ENCODE measurements around the gene LONRF2. TPM values are rescaled to one million over a fixed set of nuclear protein-coding genes. Genes with fewer than 3 reads are reported as not detected.

LONRF2 gene
- total and polyA plus RNA-seq, 2 donors from 2014 or later = 1.1 to 6.3 TPM

DNA sequence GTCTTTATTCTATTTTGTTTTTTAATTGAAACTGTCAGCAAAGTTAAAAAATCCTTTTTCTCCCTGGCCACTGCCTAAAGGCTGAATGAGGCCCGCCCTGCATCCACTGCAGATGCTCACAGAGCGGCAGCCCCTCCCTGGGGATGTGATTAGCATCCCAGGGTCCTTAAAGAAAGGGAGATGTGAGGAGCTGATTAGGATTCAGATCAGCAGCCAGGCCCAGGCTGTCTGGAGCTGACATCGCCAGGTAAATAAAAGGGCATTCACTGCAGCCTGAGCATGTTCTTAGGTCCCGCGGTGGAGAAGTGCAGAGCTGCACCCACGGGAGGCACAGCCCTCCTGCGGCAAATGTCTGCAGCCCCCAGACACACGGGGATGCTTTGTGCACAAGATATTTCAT is 83.8 kb downstream of the LONRF2 start:
- intact Hi-C loops (cut with DNase I) = no loop called here
- TF ChIP-seq, protein P1, sequence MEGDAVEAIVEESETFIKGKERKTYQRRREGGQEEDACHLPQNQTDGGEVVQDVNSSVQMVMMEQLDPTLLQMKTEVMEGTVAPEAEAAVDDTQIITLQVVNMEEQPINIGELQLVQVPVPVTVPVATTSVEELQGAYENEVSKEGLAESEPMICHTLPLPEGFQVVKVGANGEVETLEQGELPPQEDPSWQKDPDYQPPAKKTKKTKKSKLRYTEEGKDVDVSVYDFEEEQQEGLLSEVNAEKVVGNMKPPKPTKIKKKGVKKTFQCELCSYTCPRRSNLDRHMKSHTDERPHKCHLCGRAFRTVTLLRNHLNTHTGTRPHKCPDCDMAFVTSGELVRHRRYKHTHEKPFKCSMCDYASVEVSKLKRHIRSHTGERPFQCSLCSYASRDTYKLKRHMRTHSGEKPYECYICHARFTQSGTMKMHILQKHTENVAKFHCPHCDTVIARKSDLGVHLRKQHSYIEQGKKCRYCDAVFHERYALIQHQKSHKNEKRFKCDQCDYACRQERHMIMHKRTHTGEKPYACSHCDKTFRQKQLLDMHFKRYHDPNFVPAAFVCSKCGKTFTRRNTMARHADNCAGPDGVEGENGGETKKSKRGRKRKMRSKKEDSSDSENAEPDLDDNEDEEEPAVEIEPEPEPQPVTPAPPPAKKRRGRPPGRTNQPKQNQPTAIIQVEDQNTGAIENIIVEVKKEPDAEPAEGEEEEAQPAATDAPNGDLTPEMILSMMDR (IDR thresholded peaks at IDR 0.05; ENCODE audit: borderline replicate concordance, extremely low read depth, insufficient read depth) = no peak

DNA sequence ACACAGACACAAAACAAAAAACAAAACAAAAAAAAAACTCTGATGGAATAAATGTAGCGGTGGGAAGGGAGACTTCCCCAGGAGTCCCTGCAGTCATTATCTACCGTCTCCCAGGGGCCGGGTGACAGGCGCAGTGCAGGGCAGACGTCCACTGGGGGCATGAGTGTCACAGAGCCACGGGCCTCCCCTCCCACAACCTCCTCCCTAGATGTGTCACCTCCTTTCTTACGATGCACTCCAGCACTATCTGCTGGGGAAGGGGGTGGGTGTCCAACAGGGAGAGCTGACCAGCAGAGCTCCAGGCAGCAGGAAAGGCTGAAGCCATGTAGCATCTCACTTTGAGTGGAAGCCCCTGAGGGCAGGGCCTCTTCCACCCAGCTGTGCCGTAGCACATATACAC is 84.5 kb downstream of the LONRF2 start:
- H3K4me3 ChIP-seq (ENCODE audit: low read length in 3 of 3) = no peak overlapping the region
- no peak for DNase-seq
- no peaks in the 10 kb centered on the region for H3K9me3 ChIP-seq (ENCODE audit: control insufficient read depth in 2 of 3, insufficient read depth in 1 of 3, low read length in 3 of 3)
- no peak overlapping the region for H3K9ac ChIP-seq (ENCODE audit: low read length in 3 of 3)
- intact Hi-C loops (cut with DNase I) = no loop called here
- no peaks in the 10 kb centered on the region for H3K4me1 ChIP-seq (ENCODE audit: control insufficient read depth in 2 of 3, insufficient read depth in 2 of 3, low read depth in 1 of 3, low read length in 3 of 3)
- no peaks in the 10 kb centered on the region for H3K36me3 ChIP-seq (ENCODE audit: control insufficient read depth in 2 of 3, insufficient read depth in 3 of 3, low read length in 3 of 3)
- TF ChIP-seq, protein P1 (IDR thresholded peaks at IDR 0.05; ENCODE audit: borderline replicate concordance, extremely low read depth, insufficient read depth) = no peak
- no peak overlapping the region for H3K27ac ChIP-seq (ENCODE audit: low read depth in 2 of 2, low read length in 2 of 2)
- H3K27me3 ChIP-seq (ENCODE audit: control insufficient read depth, insufficient read depth, low read length) = no peaks in the 10 kb centered on the region
- FAIRE-seq = no peak

More for the DNA sequence above, 83.8 kb downstream of the LONRF2 start:
- Histone ChIP-seq H3K9ac (ENCODE audit: low read length in 3 of 3) (no peak overlapping the region), H3K27ac (ENCODE audit: low read depth in 2 of 2, low read length in 2 of 2) (no peak overlapping the region), H3K36me3 (ENCODE audit: control insufficient read depth in 2 of 3, insufficient read depth in 3 of 3, low read length in 3 of 3) (no peaks in the 10 kb centered on the region), H3K27me3 (ENCODE audit: control insufficient read depth, insufficient read depth, low read length) (no peaks in the 10 kb centered on the region), H3K4me3 (ENCODE audit: low read length in 3 of 3) (no peak overlapping the region), H3K9me3 (ENCODE audit: control insufficient read depth in 2 of 3, insufficient read depth in 1 of 3, low read length in 3 of 3) (no peaks in the 10 kb centered on the region), H3K4me1 (ENCODE audit: control insufficient read depth in 2 of 3, insufficient read depth in 2 of 3, low read depth in 1 of 3, low read length in 3 of 3) (no peaks in the 10 kb centered on the region)
- FAIRE-seq (no peak), DNase-seq (no peak)

DNA sequence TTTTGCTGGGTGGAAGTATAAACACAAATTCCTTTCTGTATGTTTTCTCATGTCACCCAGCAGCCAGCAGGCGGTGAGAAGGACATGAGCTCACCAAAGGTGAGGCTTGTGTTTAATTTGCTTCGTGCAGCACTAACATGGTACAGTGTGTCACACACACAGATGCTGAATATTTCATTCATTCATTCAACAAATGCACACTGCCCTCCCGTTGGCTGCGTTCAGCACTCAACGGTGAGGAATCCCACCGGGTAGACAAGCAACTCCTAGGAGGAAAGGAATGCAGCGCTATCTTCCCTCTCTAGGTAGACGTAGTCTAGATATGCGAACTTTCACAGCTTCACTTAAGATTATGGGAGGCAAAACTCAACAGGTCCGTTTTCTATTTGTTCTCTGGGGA is 85.1 kb downstream of the LONRF2 start:
- Histone ChIP-seq H3K27me3 (ENCODE audit: control insufficient read depth, insufficient read depth, low read length) (no peaks in the 10 kb centered on the region), H3K4me3 (ENCODE audit: low read length in 3 of 3) (no peak overlapping the region), H3K36me3 (ENCODE audit: control insufficient read depth in 2 of 3, insufficient read depth in 3 of 3, low read length in 3 of 3) (no peaks in the 10 kb centered on the region), H3K9ac (ENCODE audit: low read length in 3 of 3) (no peak overlapping the region), H3K9me3 (ENCODE audit: control insufficient read depth in 2 of 3, insufficient read depth in 1 of 3, low read length in 3 of 3) (no peaks in the 10 kb centered on the region), H3K4me1 (ENCODE audit: control insufficient read depth in 2 of 3, insufficient read depth in 2 of 3, low read depth in 1 of 3, low read length in 3 of 3) (no peaks in the 10 kb centered on the region), H3K27ac (ENCODE audit: low read depth in 2 of 2, low read length in 2 of 2) (no peak overlapping the region)
- DNase-seq (peak in 1 of 5 donors; percentile 18), FAIRE-seq (no peak)
- TF ChIP-seq, protein P1 (IDR thresholded peaks at IDR 0.05; ENCODE audit: borderline replicate concordance, extremely low read depth, insufficient read depth) = no peak
- intact Hi-C loops (cut with DNase I) = no loop called here

DNA sequence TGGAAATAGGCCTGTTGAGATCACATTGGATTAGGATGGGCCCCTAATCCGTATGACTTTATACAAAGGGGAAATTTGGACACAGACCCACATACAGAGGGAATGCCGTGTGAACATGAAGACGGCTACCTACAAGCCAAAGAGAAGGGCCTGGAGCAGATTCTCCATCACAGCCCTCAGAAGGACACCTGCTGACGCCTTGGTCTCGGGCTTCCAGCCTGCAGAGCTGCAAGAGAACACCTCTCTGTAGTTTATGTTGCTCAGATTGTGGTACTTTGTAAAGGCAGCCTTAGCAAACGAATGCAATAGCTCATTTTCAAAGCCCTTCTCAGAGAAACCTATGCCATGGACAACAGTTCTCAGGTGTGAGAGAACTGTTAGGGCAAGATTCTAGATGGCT is 86.1 kb downstream of the LONRF2 start:
- TF ChIP-seq, protein P1 (IDR thresholded peaks at IDR 0.05; ENCODE audit: borderline replicate concordance, extremely low read depth, insufficient read depth) = no peak
- Histone ChIP-seq H3K9me3 (ENCODE audit: control insufficient read depth in 2 of 3, insufficient read depth in 1 of 3, low read length in 3 of 3) (no peaks in the 10 kb centered on the region), H3K27ac (ENCODE audit: low read depth in 2 of 2, low read length in 2 of 2) (no peak overlapping the region), H3K4me1 (ENCODE audit: control insufficient read depth in 2 of 3, insufficient read depth in 2 of 3, low read depth in 1 of 3, low read length in 3 of 3) (no peaks in the 10 kb centered on the region), H3K36me3 (ENCODE audit: control insufficient read depth in 2 of 3, insufficient read depth in 3 of 3, low read length in 3 of 3) (no peaks in the 10 kb centered on the region), H3K9ac (ENCODE audit: low read length in 3 of 3) (no peak overlapping the region), H3K27me3 (ENCODE audit: control insufficient read depth, insufficient read depth, low read length) (no peaks in the 10 kb centered on the region), H3K4me3 (ENCODE audit: low read length in 3 of 3) (no peak overlapping the region)
- no peak for DNase-seq
- no peak for FAIRE-seq
- intact Hi-C loops (cut with DNase I) = no loop called here

Data from kidney (tissue), 14 donors.